ENCODE measurements around the gene PRAC2. TPM values are rescaled to one million over a fixed set of nuclear protein-coding genes. Genes with fewer than 3 reads are reported as not detected.

Gene PRAC2
- total and polyA plus RNA-seq, 3 donors from 2014 or later: 0.86 to 3.2 (median 2.6) TPM

DNA sequence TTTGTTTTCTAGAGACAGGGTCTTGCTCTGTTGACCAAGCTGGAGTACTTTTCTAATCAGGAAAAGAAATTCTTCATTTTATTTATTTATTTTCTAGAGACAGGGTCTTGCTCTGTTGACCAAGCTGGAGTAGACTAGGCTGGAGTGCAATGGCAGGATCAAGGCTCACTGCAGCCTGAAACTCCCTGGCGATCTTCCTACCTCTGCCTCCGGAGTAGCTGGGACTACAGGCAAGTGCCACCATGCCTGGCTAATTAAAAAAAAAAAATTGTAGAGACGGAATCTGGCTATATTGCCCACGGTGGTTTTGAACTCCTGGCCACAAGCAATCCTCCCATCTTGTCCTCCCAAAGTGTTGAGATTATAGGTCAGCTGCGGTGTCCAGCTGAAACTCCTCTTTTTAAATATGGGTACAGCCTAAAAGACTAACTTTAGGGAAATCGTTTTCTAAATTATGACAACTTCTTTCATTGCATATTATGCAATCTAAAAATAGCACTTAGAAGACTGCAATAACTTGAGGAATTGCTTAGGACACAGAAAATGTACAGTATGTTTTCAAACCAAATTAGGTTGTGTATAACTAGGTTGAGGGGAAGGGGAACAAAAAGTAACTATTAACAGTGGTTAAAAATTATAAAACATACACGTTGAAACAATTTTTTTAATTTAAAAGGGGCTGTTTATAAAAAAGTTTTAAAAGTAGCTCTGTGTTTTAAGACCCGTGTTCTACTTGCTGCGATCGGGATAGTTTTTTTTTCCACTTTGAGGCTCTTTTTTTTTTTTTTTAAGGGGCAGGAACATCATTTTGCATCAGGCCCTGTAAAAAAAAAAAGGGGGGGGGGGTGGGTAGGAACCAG, 5.4 kb upstream of the PRAC2 start:
- H3K27me3 ChIP-seq: peaks cover 3% of the 10 kb centered on the region
- TF ChIP-seq POLR2A (IDR thresholded peaks at IDR 0.05) (no peak), CTCF (IDR thresholded peaks at IDR 0.05) (no peak)
- DNase-seq: no peak
- 11 to 13% methylated on average over 10 of the region's 10 CpGs for WGBS, 2 donors
- H3K9me3 ChIP-seq: no peaks in the 10 kb centered on the region
- H3K4me3 ChIP-seq: no peak overlapping the region
- H3K36me3 ChIP-seq (ENCODE audit: low read depth, missing control alignments): no peaks in the 10 kb centered on the region
- no peak overlapping the region for H3K27ac ChIP-seq
- no peaks in the 10 kb centered on the region for H3K4me1 ChIP-seq
- intact Hi-C loops (cut with DNase I; ENCODE audit: low total_unique reads): no loop called here

GRCh38 chr17:48718227-48718760, 4.7 kb upstream of the PRAC2 start:
- Histone ChIP-seq H3K4me3 (no peak overlapping the region), H3K36me3 (ENCODE audit: low read depth, missing control alignments) (no peaks in the 10 kb centered on the region), H3K4me1 (peaks cover under 1% of the 10 kb centered on the region), H3K27ac (no peak overlapping the region), H3K27me3 (peaks cover 3% of the 10 kb centered on the region), H3K9me3 (no peaks in the 10 kb centered on the region)
- intact Hi-C loops (cut with DNase I; ENCODE audit: low total_unique reads): no loop called here
- TF ChIP-seq CTCF (IDR thresholded peaks at IDR 0.05) (no peak), POLR2A (IDR thresholded peaks at IDR 0.05) (no peak)
- no peak for DNase-seq
- WGBS, 2 donors: 13 to 16% methylated on average over 24 of the region's 24 CpGs

- Histone ChIP-seq H3K36me3 (ENCODE audit: low read depth, missing control alignments) (no peaks in the 10 kb centered on the region), H3K27me3 (peaks cover 3% of the 10 kb centered on the region), H3K4me3 (no peak overlapping the region), H3K9me3 (no peaks in the 10 kb centered on the region), H3K27ac (no peak overlapping the region), H3K4me1 (peaks cover 5% of the 10 kb centered on the region)
- TF ChIP-seq POLR2A (IDR thresholded peaks at IDR 0.05) (no peak), CTCF (IDR thresholded peaks at IDR 0.05) (no peak)
- DNase-seq: no peak
- 5 to 8% methylated on average over 35 to 80 of the region's 80 CpGs for WGBS, 2 donors
- intact Hi-C loops (cut with DNase I; ENCODE audit: low total_unique reads): no loop called here
Measured at GRCh38 chr17:48718761-48719641, 4.0 kb upstream of the PRAC2 start.

GRCh38 chr17:48719642-48720265, 3.2 kb upstream of the PRAC2 start:
- intact Hi-C loops (cut with DNase I; ENCODE audit: low total_unique reads): loop anchor here (10.0 kb wide), 1 partner anchor 75 kb away; no protein-coding TSS in a partner anchor
- DNase-seq: no peak
- Histone ChIP-seq H3K9me3 (no peaks in the 10 kb centered on the region), H3K36me3 (ENCODE audit: low read depth, missing control alignments) (no peaks in the 10 kb centered on the region), H3K27me3 (peaks cover 3% of the 10 kb centered on the region), H3K4me1 (peaks cover 7% of the 10 kb centered on the region), H3K27ac (no peak overlapping the region), H3K4me3 (no peak overlapping the region)
- 7 to 10% methylated on average over 22 to 37 of the region's 37 CpGs for WGBS, 2 donors
- TF ChIP-seq CTCF (IDR thresholded peaks at IDR 0.05) (no peak), POLR2A (IDR thresholded peaks at IDR 0.05) (no peak)
